GM13976 (cell line): ENCODE measurements around the gene MAP2K5.

Source experiments
- DNase-seq: peaks from one replicate; pipeline ENCODE4 v3.0.0; 2012; ENCODE audit warnings: low spot score
- in situ Hi-C: fragments of 300-500 bp; cut with MboI; formaldehyde crosslinking; loops from one replicate; pipeline ENCODE4 v1.12.0; 2022; ENCODE audit warnings: low sequenced_read_pairs, mixed read lengths, inconsistent platforms; ENCODE audit not compliant: unreplicated experiment
- TF ChIP-seq, protein P1 (sequence below): IDR thresholded peaks from 2 replicates; pipeline ENCODE4 v1.5.1; 2012; ENCODE audit warnings: borderline replicate concordance, mild to moderate bottlenecking; ENCODE audit not compliant: insufficient read depth; ENCODE audit errors: extremely low read depth, missing control alignments, control extremely low read depth

MAP2K5 gene

GRCh38 chr15:67775998-67776397 lies 233.5 kb downstream of the MAP2K5 start:
- no peak for DNase-seq
- in situ Hi-C loops, result no loop called here
- TF ChIP-seq, protein P1, sequence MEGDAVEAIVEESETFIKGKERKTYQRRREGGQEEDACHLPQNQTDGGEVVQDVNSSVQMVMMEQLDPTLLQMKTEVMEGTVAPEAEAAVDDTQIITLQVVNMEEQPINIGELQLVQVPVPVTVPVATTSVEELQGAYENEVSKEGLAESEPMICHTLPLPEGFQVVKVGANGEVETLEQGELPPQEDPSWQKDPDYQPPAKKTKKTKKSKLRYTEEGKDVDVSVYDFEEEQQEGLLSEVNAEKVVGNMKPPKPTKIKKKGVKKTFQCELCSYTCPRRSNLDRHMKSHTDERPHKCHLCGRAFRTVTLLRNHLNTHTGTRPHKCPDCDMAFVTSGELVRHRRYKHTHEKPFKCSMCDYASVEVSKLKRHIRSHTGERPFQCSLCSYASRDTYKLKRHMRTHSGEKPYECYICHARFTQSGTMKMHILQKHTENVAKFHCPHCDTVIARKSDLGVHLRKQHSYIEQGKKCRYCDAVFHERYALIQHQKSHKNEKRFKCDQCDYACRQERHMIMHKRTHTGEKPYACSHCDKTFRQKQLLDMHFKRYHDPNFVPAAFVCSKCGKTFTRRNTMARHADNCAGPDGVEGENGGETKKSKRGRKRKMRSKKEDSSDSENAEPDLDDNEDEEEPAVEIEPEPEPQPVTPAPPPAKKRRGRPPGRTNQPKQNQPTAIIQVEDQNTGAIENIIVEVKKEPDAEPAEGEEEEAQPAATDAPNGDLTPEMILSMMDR, result no peak

- in situ Hi-C loops, result no loop called here
These were observed 234.1 kb downstream of the MAP2K5 start for GRCh38 chr15:67776600-67776999.

DNA sequence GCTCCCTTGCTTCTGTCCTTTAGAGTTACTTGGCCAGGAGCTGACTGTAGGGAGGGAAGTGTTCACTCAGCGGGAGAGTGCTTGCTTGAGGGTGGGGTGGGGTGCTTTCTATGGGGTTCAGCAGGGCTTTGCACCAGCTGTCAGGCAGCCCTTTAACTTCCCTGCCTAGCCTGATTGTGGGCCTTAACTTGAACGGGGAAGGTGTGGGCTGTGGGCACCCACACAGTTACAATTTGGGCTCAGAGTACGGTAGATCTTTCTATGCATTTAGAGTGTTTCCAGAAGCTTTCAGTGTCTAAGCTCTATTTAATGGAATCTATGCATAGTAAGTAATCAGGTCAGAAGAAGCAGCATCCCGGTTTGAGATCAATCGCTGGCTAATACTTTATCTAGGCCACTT lies 234.6 kb downstream of the MAP2K5 start:
- in situ Hi-C loops, result no loop called here
- TF ChIP-seq, protein P1, result no peak

More at GRCh38 chr15:67776600-67776999, 234.1 kb downstream of the MAP2K5 start:
- TF ChIP-seq, protein P1, result no peak
- DNase-seq, result no peak

DNA sequence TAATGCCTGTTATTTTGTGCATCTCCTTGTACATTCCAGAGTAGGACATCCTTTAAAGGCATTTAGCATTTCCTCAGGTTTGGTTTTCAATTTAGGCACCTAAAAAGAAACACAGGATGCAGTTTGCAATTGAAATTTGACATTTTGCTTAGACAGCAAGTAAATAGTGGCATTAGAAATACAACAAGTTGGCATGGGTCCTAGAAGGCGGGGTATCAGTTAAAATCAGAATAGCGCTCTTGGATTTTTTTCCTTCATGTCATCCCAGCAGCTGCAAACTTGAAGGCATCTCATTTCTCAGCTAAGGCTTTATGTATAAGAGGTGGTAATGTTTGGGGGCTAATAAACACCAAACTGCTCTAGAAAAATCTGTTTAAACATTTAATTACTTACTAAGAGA lies 235.3 kb downstream of the MAP2K5 start:
- DNase-seq, result no peak
- TF ChIP-seq, protein P1, result no peak
- in situ Hi-C loops, result no loop called here

More for the DNA sequence above, 234.6 kb downstream of the MAP2K5 start:
- no peak for DNase-seq

GRCh38 chr15:67778968-67779548 lies 236.6 kb downstream of the MAP2K5 start:
- TF ChIP-seq, protein P1, result no peak
- in situ Hi-C loops, result no loop called here
- DNase-seq, result no peak

DNA sequence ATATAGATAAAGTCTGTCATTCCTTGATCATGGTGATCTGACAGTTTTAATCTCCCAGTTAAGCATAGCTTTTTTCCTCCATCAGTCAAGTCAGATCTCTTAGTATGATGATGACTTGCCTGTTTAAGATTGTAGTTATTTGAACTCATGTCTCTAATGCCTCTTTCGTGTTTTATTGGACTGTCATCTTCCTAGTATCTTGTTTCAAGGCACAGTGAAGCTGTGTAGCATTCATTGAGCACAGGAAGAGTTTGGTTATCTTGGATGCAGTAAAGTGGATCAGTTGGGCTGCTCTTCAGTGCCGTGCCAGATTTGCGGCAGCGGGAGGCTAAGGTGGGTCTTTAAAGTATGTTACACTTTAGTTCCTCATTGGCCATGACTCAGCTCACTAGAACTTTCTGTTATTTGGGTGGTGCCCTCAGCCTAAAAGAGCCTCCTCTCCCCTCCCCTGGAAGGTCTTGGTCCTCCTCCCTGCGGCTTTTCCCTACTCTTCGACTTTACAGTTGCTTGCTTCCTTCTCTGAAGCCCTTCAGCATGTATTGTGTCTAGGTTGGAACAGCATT lies 237.1 kb downstream of the MAP2K5 start:
- TF ChIP-seq, protein P1, result no peak
- in situ Hi-C loops, result no loop called here
- DNase-seq, result no peak
